Liver (tissue), 9 donors: ENCODE results near the gene RASSF8. TPM values are rescaled to one million over a fixed set of nuclear protein-coding genes. Genes with fewer than 3 reads are reported as not detected.

ENCODE experiments used
- DNase-seq: peaks from one replicate; pipeline ENCODE4 v3.0.0-alpha.2; 2017; ENCODE audit warnings: low spot score
- H3K27ac ChIP-seq, 2 donors: one replicate each; pipeline ENCODE4 v1.7.0; 2013; ENCODE audit warnings: inconsistent platforms in 2 of 2, low read length in 2 of 2, control low read depth in 1 of 2, low read depth in 1 of 2, mild to moderate bottlenecking in 1 of 2
- H3K27me3 ChIP-seq, 4 donors: one replicate each; pipeline versions ENCODE4 v1.6.1 to v1.7.0; 2013; ENCODE audit warnings: low read length in 3 of 4, inconsistent platforms in 1 of 4, mild to moderate bottlenecking in 1 of 4, moderate library complexity in 1 of 4; ENCODE audit not compliant: control insufficient read depth in 4 of 4, insufficient read depth in 4 of 4
- H3K36me3 ChIP-seq, 4 donors: one replicate each; pipeline versions ENCODE4 v1.6.1 to v1.7.0; 2013; ENCODE audit warnings: low read length in 3 of 4, mild to moderate bottlenecking in 3 of 4, low read depth in 1 of 4, moderate library complexity in 1 of 4; ENCODE audit not compliant: control insufficient read depth in 4 of 4, insufficient read depth in 3 of 4
- H3K4me1 ChIP-seq, 4 donors: one replicate each; pipeline versions ENCODE4 v1.6.1 to v1.7.0; 2013; ENCODE audit warnings: low read length in 3 of 4, mild to moderate bottlenecking in 3 of 4, moderate library complexity in 1 of 4; ENCODE audit not compliant: control insufficient read depth in 4 of 4, insufficient read depth in 4 of 4
- H3K4me3 ChIP-seq, 3 donors: one replicate each; pipeline versions ENCODE4 v1.6.1 to v1.7.0; 2013; ENCODE audit warnings: low read length in 3 of 3, control low read depth in 1 of 3, low read depth in 1 of 3, mild to moderate bottlenecking in 1 of 3
- H3K9ac ChIP-seq, 2 donors: one replicate each; pipeline ENCODE4 v1.7.0; 2013; ENCODE audit warnings: low read length in 2 of 2, mild to moderate bottlenecking in 2 of 2, moderate library complexity in 2 of 2, control low read depth in 1 of 2, low read depth in 1 of 2
- H3K9me3 ChIP-seq, 4 donors: one replicate each; pipeline versions ENCODE4 v1.6.1 to v1.7.0; 2013; ENCODE audit warnings: low read length in 3 of 4; ENCODE audit not compliant: control insufficient read depth in 4 of 4
- EGR1 ChIP-seq, 2 donors: IDR thresholded peaks; 2 replicates each; pipeline ENCODE4 v1.6.1; 2016 to 2018; ENCODE audit warnings: antibody characterized with exemption in 2 of 2, low read depth in 2 of 2
- FOXA1 ChIP-seq: IDR thresholded peaks from 2 replicates; pipeline ENCODE4 v1.6.1; 2016; ENCODE audit warnings: antibody characterized with exemption
- FOXA2 ChIP-seq: IDR thresholded peaks from 2 replicates; pipeline ENCODE4 v1.6.1; 2016; ENCODE audit warnings: antibody characterized with exemption
- GABPA ChIP-seq, 2 donors: IDR thresholded peaks in 1 of 2; conservative IDR thresholded peaks in 1 of 2; 2 replicates each; pipeline ENCODE4 v1.6.1; 2016; ENCODE audit warnings: antibody characterized with exemption in 2 of 2, mild to moderate bottlenecking in 1 of 2, moderate library complexity in 1 of 2
- HNF4A ChIP-seq, 2 donors: conservative IDR thresholded peaks; 2 replicates each; pipeline ENCODE4 v1.6.1; 2016; ENCODE audit warnings: antibody characterized with exemption in 2 of 2, mild to moderate bottlenecking in 2 of 2
- HNF4G ChIP-seq: IDR thresholded peaks from 2 replicates; pipeline ENCODE4 v1.6.1; 2016; ENCODE audit warnings: antibody characterized with exemption
- JUND ChIP-seq, 2 donors: IDR thresholded peaks; 2 replicates each; pipeline ENCODE4 v1.6.1; 2016; ENCODE audit warnings: antibody characterized with exemption in 2 of 2
- NR2F2 ChIP-seq: IDR thresholded peaks from 2 replicates; pipeline ENCODE4 v1.6.1; 2016; ENCODE audit warnings: antibody characterized with exemption
- RAD21 ChIP-seq, 2 donors: IDR thresholded peaks; 2 replicates each; pipeline ENCODE4 v1.6.1; 2016; ENCODE audit warnings: antibody characterized with exemption in 2 of 2, mild to moderate bottlenecking in 2 of 2
- RXRA ChIP-seq, 2 donors: IDR thresholded peaks; 2 replicates each; pipeline ENCODE4 v1.6.1; 2017 to 2018; ENCODE audit warnings: antibody characterized with exemption in 2 of 2, mild to moderate bottlenecking in 1 of 2
- SP1 ChIP-seq: IDR thresholded peaks from 2 replicates; pipeline ENCODE4 v1.6.1; 2018; ENCODE audit warnings: antibody characterized with exemption, mild to moderate bottlenecking
- TAF1 ChIP-seq: conservative IDR thresholded peaks from 2 replicates; pipeline ENCODE4 v1.6.1; 2016; ENCODE audit warnings: antibody characterized with exemption, mild to moderate bottlenecking
- YY1 ChIP-seq: IDR thresholded peaks from 2 replicates; pipeline ENCODE4 v1.6.1; 2016; ENCODE audit warnings: antibody characterized with exemption, mild to moderate bottlenecking
- WGBS: extraction: QIAGEN DNeasy Blood & Tissue Kit; methylation state at CpG from one replicate; pipeline ENCODE4 v1.1.7; 2013; 5-methylcytosine and 5-hydroxymethylcytosine counted together
- polyA plus RNA-seq, 2 donors: library from polyadenylated mRNA; stranded (reverse) in 1 of 2; unstranded in 1 of 2; fragments of 200-250 nt in 1 of 2; fragments of >200 nt in 1 of 2; fragmentation: Nextera tagmentation in 1 of 2; extraction: Ambion mirVana in 1 of 2; gene quantifications; one replicate each; pipeline versions ENCODE4 v1.2.1 to v1.2.3, GENCODE V29; 2013 to 2015
- total RNA-seq, 2 donors: library from RNA; depleted of rRNA; stranded (reverse); fragments of >200 nt; gene quantifications; one replicate each; pipeline ENCODE4 v1.2.3, GENCODE V29; 2014
- TF ChIP-seq, protein P1 (sequence below): IDR thresholded peaks from 2 replicates; pipeline ENCODE4 v1.6.1; 2016; ENCODE audit warnings: antibody characterized with exemption, mild to moderate bottlenecking
- TF ChIP-seq, protein P2 (sequence below): IDR thresholded peaks from 2 replicates; pipeline ENCODE4 v1.6.1; 2016; ENCODE audit warnings: antibody characterized with exemption
- TF ChIP-seq, protein P3 (sequence below): IDR thresholded peaks from 2 replicates; pipeline ENCODE4 v1.6.1; 2016; ENCODE audit warnings: antibody characterized with exemption
- TF ChIP-seq, protein P4 (sequence below): fragments of 150-350 bp; IDR thresholded peaks from 2 replicates; pipeline ENCODE4 v1.5.1; 2017; ENCODE audit warnings: improper control_type of control experiment, low read depth, low read length; ENCODE audit not compliant: missing input control
- TF ChIP-seq, protein P5 (sequence below): IDR thresholded peaks from 2 replicates; pipeline ENCODE4 v1.6.1; 2016; ENCODE audit warnings: antibody characterized with exemption
- donor health status: healthy.
- donor health status: healthy.
- donor health status: healthy.
- donor health status: healthy.
- donor health status: healthy.

Gene RASSF8
- total and polyA plus RNA-seq, 4 donors, result 1.7 to 9.4 (median 3.3) TPM

DNA sequence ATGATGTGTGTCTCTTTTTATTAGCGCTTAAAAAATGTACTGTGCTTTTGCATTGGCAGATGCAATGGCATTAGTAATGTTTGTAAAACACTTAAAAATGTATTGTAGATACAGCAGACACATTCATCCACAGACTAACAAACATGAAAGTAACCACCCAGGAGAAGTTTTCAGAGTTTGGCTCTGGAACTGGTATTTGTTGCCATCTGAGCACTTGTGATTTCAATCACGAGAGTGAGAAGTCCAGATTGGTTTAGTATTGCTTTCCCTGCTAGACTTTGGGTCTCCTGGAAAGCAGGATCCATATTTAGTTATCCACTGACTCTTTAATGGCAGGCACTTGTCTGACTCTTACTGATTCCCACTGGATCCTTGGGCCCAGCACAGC lies 13.2 kb downstream of the RASSF8 start (continued):
- TF ChIP-seq, protein P1, sequence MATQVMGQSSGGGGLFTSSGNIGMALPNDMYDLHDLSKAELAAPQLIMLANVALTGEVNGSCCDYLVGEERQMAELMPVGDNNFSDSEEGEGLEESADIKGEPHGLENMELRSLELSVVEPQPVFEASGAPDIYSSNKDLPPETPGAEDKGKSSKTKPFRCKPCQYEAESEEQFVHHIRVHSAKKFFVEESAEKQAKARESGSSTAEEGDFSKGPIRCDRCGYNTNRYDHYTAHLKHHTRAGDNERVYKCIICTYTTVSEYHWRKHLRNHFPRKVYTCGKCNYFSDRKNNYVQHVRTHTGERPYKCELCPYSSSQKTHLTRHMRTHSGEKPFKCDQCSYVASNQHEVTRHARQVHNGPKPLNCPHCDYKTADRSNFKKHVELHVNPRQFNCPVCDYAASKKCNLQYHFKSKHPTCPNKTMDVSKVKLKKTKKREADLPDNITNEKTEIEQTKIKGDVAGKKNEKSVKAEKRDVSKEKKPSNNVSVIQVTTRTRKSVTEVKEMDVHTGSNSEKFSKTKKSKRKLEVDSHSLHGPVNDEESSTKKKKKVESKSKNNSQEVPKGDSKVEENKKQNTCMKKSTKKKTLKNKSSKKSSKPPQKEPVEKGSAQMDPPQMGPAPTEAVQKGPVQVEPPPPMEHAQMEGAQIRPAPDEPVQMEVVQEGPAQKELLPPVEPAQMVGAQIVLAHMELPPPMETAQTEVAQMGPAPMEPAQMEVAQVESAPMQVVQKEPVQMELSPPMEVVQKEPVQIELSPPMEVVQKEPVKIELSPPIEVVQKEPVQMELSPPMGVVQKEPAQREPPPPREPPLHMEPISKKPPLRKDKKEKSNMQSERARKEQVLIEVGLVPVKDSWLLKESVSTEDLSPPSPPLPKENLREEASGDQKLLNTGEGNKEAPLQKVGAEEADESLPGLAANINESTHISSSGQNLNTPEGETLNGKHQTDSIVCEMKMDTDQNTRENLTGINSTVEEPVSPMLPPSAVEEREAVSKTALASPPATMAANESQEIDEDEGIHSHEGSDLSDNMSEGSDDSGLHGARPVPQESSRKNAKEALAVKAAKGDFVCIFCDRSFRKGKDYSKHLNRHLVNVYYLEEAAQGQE, result no peak
- TF ChIP-seq, protein P2, sequence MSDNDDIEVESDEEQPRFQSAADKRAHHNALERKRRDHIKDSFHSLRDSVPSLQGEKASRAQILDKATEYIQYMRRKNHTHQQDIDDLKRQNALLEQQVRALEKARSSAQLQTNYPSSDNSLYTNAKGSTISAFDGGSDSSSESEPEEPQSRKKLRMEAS, result no peak
- TF ChIP-seq RXRA (IDR thresholded peaks at IDR 0.05) (no peak), TAF1 (no peak)

DNA sequence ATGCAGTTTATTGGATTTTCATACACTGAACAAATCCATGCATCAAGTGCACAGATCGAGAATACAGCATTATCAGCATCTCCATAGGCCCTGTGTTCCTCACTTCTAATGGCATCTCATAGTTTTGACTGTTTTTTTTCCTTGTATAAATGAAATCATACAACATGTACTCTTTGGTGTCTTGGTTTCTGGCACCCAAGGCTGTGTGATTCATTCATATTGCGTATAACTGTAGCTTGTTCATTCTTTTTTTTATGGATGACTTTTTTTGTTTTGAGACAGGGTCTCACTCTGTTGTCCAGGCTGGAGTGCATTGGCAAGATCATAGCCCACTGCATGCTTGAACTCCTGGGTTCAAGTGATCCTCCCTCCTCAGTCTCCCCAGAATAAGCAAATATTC lies 14.3 kb downstream of the RASSF8 start:
- H3K9ac ChIP-seq, result no peak overlapping the region
- 95% methylated on average over 2 of the region's 2 CpGs for whole genome bisulfite sequencing
- no peaks in the 10 kb centered on the region for H3K27me3 ChIP-seq
- H3K36me3 ChIP-seq, result no peaks in the 10 kb centered on the region
- no peak overlapping the region for H3K27ac ChIP-seq
- H3K4me1 ChIP-seq, result no peaks in the 10 kb centered on the region
- H3K9me3 ChIP-seq, result no peaks in the 10 kb centered on the region
- DNase-seq, result no peak
- no peak overlapping the region for H3K4me3 ChIP-seq
- TF ChIP-seq HNF4A (conservative IDR thresholded peaks at IDR 0.05) (no peak), NR2F2 (no peak), FOXA2 (no peak), RXRA (IDR thresholded peaks at IDR 0.05) (no peak), YY1 (no peak), SP1 (no peak), RAD21 (IDR thresholded peaks at IDR 0.05) (no peak), FOXA1 (no peak), HNF4G (no peak), JUND (IDR thresholded peaks at IDR 0.05) (no peak), EGR1 (IDR thresholded peaks at IDR 0.05; ENCODE audit: low read depth in 2 of 2) (no peak), TAF1 (no peak), GABPA (IDR thresholded peaks at IDR 0.05 in 1 of 2, conservative IDR thresholded peaks at IDR 0.05 in 1 of 2) (no peak)
- TF ChIP-seq, protein P3, sequence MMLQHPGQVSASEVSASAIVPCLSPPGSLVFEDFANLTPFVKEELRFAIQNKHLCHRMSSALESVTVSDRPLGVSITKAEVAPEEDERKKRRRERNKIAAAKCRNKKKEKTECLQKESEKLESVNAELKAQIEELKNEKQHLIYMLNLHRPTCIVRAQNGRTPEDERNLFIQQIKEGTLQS, result no peak
- TF ChIP-seq, protein P2, result no peak
- TF ChIP-seq, protein P4, sequence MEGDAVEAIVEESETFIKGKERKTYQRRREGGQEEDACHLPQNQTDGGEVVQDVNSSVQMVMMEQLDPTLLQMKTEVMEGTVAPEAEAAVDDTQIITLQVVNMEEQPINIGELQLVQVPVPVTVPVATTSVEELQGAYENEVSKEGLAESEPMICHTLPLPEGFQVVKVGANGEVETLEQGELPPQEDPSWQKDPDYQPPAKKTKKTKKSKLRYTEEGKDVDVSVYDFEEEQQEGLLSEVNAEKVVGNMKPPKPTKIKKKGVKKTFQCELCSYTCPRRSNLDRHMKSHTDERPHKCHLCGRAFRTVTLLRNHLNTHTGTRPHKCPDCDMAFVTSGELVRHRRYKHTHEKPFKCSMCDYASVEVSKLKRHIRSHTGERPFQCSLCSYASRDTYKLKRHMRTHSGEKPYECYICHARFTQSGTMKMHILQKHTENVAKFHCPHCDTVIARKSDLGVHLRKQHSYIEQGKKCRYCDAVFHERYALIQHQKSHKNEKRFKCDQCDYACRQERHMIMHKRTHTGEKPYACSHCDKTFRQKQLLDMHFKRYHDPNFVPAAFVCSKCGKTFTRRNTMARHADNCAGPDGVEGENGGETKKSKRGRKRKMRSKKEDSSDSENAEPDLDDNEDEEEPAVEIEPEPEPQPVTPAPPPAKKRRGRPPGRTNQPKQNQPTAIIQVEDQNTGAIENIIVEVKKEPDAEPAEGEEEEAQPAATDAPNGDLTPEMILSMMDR, result no peak
- TF ChIP-seq, protein P5, sequence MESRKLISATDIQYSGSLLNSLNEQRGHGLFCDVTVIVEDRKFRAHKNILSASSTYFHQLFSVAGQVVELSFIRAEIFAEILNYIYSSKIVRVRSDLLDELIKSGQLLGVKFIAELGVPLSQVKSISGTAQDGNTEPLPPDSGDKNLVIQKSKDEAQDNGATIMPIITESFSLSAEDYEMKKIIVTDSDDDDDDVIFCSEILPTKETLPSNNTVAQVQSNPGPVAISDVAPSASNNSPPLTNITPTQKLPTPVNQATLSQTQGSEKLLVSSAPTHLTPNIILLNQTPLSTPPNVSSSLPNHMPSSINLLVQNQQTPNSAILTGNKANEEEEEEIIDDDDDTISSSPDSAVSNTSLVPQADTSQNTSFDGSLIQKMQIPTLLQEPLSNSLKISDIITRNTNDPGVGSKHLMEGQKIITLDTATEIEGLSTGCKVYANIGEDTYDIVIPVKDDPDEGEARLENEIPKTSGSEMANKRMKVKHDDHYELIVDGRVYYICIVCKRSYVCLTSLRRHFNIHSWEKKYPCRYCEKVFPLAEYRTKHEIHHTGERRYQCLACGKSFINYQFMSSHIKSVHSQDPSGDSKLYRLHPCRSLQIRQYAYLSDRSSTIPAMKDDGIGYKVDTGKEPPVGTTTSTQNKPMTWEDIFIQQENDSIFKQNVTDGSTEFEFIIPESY, result no peak
- TF ChIP-seq, protein P1, result no peak
